ENCODE data around the gene NFKBIA.

Gene NFKBIA

GRCh38 chr14:35419429-35419841, 14.9 kb upstream of the NFKBIA start:
- TF ChIP-seq CTCF (IDR thresholded peaks at IDR 0.05) = no peak
- H3K4me3 ChIP-seq = no peak overlapping the region
- no peak for DNase-seq (ENCODE audit: low spot score)
- H3K27ac ChIP-seq = no peak overlapping the region

- no peak for DNase-seq (ENCODE audit: low spot score)
- Histone ChIP-seq H3K4me3 (no peak overlapping the region), H3K27ac (no peak overlapping the region)
- TF ChIP-seq CTCF (IDR thresholded peaks at IDR 0.05) = no peak
Measured at GRCh38 chr14:35418093-35418492, 13.5 kb upstream of the NFKBIA start.

GRCh38 chr14:35416108-35416750, 11.7 kb upstream of the NFKBIA start:
- DNase-seq (ENCODE audit: low spot score) = no peak
- Histone ChIP-seq H3K4me3 (no peak overlapping the region), H3K27ac (no peak overlapping the region)
- no peak for TF ChIP-seq CTCF (IDR thresholded peaks at IDR 0.05)

- Histone ChIP-seq H3K27ac (peak overlapping the region in 1 of 2 donors; percentile 32), H3K4me3 (no peak overlapping the region)
- no peak for TF ChIP-seq CTCF (IDR thresholded peaks at IDR 0.05)
- DNase-seq (ENCODE audit: low spot score) = no peak
Measured at GRCh38 chr14:35414365-35414764, 9.8 kb upstream of the NFKBIA start.

GRCh38 chr14:35412272-35413056, 7.9 kb upstream of the NFKBIA start:
- no peak for TF ChIP-seq CTCF (IDR thresholded peaks at IDR 0.05)
- Histone ChIP-seq H3K27ac (no peak overlapping the region), H3K4me3 (no peak overlapping the region)
- no peak for DNase-seq (ENCODE audit: low spot score)

- no peak for DNase-seq (ENCODE audit: low spot score)
- TF ChIP-seq CTCF (IDR thresholded peaks at IDR 0.05) = no peak
- Histone ChIP-seq H3K4me3 (no peak overlapping the region), H3K27ac (no peak overlapping the region)
Measured at GRCh38 chr14:35410858-35411257, 6.3 kb upstream of the NFKBIA start.

GRCh38 chr14:35409595-35409994, 5.0 kb upstream of the NFKBIA start:
- no peak for DNase-seq (ENCODE audit: low spot score)
- H3K27ac ChIP-seq = no peak overlapping the region
- H3K4me3 ChIP-seq = no peak overlapping the region
- no peak for TF ChIP-seq CTCF (IDR thresholded peaks at IDR 0.05)
